ENCODE data around the gene ELMO2.

Gene ELMO2

DNA sequence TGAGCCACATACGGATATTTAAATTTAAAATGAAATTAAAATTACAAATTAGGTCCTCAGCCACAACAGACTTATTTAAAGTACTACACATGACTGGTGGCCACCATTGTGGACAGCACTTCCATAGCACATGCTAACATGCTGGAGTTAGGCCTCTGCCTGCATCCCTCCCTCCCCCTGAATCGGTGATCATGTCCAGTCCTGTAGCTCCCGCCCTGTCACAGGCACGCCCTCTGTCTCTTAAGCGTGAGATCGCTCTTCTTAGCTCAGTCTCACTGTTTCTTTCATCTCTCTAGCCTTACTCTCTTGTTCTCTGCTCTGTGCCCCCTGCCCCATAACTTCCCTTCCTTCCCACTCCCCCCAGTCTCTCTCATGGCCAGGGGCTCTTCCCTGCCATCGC is 28.9 kb downstream of the ELMO2 start:
- no peak for TF ChIP-seq CTCF (IDR thresholded peaks at IDR 0.05; ENCODE audit: borderline replicate concordance, insufficient read depth, low read depth, low read length)

DNA sequence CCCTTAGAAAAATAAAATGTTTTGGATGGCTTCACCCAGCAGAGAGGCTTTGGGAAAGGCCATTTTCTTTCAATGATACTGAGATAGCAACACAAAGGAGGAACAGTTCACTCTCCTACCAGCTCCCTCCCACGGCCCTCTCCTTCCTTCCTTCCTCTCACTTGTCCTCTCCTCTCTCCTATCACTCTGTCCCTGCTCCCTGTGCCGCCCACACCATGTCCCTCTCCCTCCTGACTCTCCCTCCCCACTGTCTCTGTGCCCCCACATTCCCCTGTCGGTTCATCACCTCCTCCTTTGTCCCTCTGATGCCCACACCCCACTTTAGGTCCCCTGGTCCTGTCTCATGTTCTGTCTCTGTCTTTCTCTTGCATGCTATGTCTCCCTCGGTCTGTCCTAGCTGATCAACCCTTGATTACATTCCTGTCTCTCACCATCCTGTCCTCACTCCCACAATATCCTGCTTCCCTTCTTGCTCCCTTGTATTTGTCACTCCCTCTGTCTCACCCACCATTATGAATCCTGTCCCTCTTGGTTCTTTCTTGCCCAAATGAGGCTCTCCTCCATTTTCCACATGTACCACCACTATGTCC is 30.1 kb downstream of the ELMO2 start:
- H3K4me3 ChIP-seq (ENCODE audit: low read depth, low read length): no peak overlapping the region
- no peak for TF ChIP-seq CTCF (IDR thresholded peaks at IDR 0.05; ENCODE audit: borderline replicate concordance, insufficient read depth, low read depth, low read length)

More for the DNA sequence above, 28.9 kb downstream of the ELMO2 start:
- H3K4me3 ChIP-seq (ENCODE audit: low read depth, low read length): no peak overlapping the region

- TF ChIP-seq CTCF (IDR thresholded peaks at IDR 0.05; ENCODE audit: borderline replicate concordance, insufficient read depth, low read depth, low read length): no peak
- no peak overlapping the region for H3K4me3 ChIP-seq (ENCODE audit: low read depth, low read length)
Observed at GRCh38 chr20:46375771-46376170, 30.6 kb downstream of the ELMO2 start.

DNA sequence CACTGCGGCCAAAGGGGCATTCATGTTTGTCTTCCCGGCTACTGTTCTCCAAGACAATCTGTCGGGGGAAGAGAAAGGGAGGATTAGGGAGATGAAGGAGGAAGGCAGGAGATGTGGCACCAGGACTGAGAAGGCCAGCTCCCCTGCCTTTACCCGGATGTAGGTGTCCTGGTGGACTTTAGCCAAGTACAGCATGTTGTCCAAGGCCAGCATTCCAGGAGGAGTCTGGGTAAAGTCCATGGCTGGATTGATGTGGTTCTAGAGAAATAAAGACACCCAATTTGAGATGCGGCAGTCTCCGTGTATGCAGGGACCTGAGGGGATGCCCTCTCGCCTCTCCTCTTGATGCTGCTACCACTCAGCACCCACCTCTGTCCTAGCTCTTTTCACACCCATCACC is 32.0 kb downstream of the ELMO2 start:
- no peak for TF ChIP-seq CTCF (IDR thresholded peaks at IDR 0.05; ENCODE audit: borderline replicate concordance, insufficient read depth, low read depth, low read length)
- H3K4me3 ChIP-seq (ENCODE audit: low read depth, low read length): no peak overlapping the region

- no peak for TF ChIP-seq CTCF (IDR thresholded peaks at IDR 0.05; ENCODE audit: borderline replicate concordance, insufficient read depth, low read depth, low read length)
- no peak overlapping the region for H3K4me3 ChIP-seq (ENCODE audit: low read depth, low read length)
Observed at GRCh38 chr20:46371656-46372055, 34.8 kb downstream of the ELMO2 start.

- no peak overlapping the region for H3K4me3 ChIP-seq (ENCODE audit: low read depth, low read length)
- no peak for TF ChIP-seq CTCF (IDR thresholded peaks at IDR 0.05; ENCODE audit: borderline replicate concordance, insufficient read depth, low read depth, low read length)
Observed at GRCh38 chr20:46368902-46369268, 37.5 kb downstream of the ELMO2 start.

DNA sequence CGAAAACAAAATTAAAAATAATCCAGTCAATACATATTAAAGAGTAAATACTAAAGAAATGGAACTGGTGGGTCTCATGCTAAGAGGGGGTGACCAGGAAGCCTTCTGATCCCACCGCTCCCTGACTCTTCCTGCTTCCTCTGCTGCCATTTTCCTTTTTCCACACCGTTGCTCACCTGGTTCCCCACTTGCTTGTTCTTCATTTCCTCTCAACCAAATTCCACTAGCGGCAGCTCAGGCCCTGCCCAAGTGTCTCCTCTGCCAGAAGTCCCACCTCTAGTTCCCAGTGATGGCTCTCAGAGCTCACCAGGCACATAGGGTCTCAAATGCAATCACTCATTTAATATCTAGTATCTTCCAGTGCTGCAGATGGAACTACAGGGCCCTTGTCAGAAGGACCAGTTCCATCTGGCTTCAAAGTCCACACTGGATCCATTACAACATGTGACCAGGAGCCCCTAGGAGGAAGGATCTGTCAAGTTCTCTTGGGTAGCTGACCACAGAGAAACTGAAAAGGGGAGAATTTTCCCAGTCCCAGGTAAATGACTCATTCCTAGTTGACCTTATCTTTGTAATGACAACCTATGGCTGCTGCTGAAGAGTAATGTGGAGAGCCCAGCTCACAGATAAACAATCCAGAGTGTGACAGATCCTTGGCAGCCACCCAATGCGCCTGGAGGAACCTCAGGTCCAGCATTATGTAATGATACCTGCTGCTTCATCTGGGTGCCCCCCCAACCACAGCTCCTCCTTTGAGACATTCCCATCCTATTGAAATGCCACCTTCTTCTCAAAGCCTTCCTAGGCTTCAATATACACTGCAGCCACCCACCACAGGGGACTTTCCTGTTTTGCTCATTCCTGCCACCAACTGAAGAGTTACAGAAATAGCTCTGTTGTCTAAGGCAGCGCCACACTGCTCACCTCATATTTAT is 38.2 kb downstream of the ELMO2 start:
- TF ChIP-seq CTCF (IDR thresholded peaks at IDR 0.05; ENCODE audit: borderline replicate concordance, insufficient read depth, low read depth, low read length): no peak
- no peak overlapping the region for H3K4me3 ChIP-seq (ENCODE audit: low read depth, low read length)
